HG02981 (cell line): ENCODE data around the gene STK32A.
"Not testable (repeated sequence)": the region's sequence is repeated elsewhere in the genome, so short reads cannot be mapped to it uniquely, and the experiment has no call there.

Source experiments
- ATAC-seq: cut with Tn5 transposase; IDR thresholded peaks from one replicate; pipeline ENCODE4 v1.9.1; 2021; ENCODE audit warnings: mild to moderate bottlenecking, moderate library complexity; ENCODE audit not compliant: unreplicated experiment

The STK32A gene

GRCh38 chr5:147234825-147235635 lies at the start of gene STK32A:
Gene STK32A, plus strand, starts transcription at chr5:147235026. Its CDS starts 4,609 bp downstream, at chr5:147239635.
- no peak for ATAC-seq

GRCh38 chr5:147187099-147187540 lies 47.7 kb upstream of the STK32A start:
- no peak for ATAC-seq

GRCh38 chr5:147188200-147189108 lies 46.4 kb upstream of the STK32A start:
- peak; percentile 90 for ATAC-seq

DNA sequence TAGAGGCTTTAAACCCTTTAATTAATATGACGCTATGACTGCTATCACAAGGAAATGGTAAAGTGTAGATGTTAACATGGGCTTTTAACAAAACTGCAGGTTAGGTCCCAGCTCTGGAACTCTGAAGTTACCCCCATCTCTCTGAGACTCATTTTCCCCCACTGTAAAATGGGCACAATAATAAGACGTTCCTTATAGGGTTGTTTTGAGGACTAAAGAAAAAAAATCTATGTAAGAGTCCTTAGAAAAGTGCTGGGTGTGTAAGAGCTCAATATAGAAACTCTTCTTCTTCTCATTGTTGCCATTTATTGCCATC lies 45.8 kb upstream of the STK32A start:
- no peak for ATAC-seq

- no peak for ATAC-seq
Observed at GRCh38 chr5:147190331-147190730, 44.5 kb upstream of the STK32A start.

DNA sequence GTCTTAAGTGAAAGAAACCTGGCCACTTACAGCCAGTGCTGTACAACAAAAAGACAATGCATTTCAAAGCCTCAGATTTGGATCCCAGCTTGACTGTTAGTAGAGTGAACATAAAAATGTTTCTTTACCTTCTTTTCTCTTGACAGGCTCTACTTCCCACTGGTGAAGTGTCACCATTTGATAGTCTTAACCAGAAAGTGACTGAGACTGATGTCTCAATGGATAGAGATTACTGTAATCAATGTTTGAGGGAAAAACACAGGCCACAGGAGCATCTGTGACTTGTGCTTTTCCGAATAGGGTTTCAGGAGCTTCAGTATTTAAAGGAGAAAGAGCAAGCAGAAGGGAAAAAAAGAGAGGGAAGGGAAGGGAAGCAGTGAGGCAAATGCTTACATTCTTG lies 41.7 kb upstream of the STK32A start:
- ATAC-seq, result no peak

DNA sequence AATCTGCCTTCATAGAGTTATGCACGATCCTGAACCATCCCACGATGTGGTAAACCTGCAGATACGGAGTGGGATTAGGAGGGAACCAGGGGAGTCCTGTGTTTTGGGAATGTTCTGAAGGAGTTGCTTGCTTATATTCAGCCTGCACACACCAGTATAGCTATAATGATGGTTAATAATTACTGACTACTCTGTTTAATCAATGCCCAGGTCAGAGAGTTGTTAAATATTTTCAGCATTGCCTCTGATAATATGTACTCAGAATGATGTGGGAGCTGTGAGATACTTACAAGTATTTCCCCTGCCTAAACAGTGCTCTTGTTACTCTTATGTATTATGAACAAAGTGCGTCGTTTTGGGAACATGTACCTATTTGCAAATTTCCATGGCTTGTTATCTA lies 34.8 kb upstream of the STK32A start:
- ATAC-seq, result no peak

- ATAC-seq, result no peak
Observed at GRCh38 chr5:147203213-147203612, 31.6 kb upstream of the STK32A start.

GRCh38 chr5:147204576-147204975 lies 30.2 kb upstream of the STK32A start:
- ATAC-seq, result no peak

GRCh38 chr5:147208134-147208533 lies 26.7 kb upstream of the STK32A start:
- ATAC-seq, result no peak

DNA sequence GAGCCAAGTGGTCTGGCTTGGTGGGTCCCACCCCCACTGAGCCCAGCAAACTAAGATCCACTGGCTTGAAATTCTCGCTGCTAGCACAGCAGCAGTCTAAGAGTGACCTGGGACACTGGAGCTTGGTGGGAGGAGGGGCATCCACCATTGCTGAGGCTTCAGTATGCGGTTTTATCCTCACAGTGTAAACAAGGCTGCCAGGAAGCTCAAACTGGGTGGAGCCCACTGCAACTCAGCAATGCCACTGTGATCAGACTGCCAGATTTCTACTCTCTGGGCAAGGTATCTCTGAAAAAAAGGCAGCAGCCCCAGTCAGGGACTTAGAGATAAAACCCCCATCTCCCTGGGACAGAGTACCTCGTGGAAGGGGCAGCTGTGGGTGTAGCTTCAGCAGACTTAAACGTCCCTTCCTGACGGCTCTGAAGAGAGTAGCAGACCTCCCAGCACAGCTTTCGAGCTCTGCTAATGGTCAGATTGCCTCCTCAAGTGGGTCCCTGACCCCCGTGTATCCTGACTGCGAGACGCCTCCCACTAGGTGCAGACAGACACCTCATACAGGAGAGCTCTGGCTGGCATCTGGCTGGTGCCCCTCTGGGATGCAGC lies 18.2 kb upstream of the STK32A start:
- no peak for ATAC-seq

- ATAC-seq, result no peak
Observed at GRCh38 chr5:147223343-147223742, 11.5 kb upstream of the STK32A start.

- peak; percentile 66 for ATAC-seq
Observed at GRCh38 chr5:147223948-147224791, 10.7 kb upstream of the STK32A start.

- no peak for ATAC-seq
Observed at GRCh38 chr5:147225938-147226337, 8.9 kb upstream of the STK32A start.

DNA sequence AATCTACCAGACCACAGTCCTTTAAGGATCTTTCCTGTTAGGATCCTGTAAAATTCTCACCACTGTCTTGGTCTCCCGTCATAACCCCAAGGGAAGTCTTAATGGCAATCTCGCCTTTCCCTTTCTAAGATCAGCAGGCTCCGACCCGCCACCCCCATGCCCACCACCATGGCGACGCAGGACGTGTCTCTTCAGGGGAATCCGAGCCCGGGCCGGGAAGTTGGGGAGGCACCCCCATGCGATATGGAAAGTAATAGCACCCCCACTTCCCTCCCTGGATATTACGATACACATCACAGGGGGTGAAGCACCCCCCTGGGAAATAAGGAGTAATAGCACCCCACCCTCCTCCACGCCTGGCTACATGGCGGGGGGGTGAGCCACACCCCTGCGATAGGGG lies 8.3 kb upstream of the STK32A start:
- no peak for ATAC-seq

GRCh38 chr5:147234239-147234824 lies 494 bp upstream of the STK32A start:
- no peak for ATAC-seq

DNA sequence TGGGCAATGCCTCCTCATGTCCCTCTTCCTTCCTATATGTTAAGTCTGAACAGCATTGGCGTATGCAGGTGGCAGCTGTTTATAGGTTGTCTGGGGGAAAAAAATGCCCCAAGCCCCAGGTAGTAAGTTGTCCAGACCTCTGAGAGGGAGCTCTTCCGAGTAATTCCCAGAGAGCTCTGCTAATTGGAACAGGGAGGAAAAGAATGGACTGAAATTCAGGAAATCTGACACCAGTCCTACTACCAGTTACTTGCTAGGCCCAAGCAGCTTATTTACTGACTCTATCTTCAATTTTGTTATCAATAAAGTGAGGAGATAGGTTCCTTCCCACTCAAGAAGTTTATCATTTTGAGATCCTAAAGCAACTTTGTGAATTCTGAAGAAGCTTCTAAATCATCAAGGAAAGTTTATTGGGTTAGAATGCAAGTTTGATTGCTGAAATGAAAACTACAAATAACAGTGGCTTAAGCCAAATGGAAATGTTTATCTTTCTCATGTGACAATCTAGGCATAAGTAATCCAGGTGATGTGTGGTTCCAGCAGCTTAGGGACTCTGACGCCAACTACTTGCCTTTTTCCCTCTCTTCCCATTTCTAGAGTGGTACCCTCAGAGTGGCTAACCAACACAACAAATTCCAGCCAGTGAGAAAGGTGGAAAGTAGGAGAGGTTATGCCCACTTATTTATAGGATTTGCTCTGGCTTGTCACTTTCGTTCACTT lies 5.6 kb downstream of the STK32A start:
- ATAC-seq, result no peak

GRCh38 chr5:147243238-147243637 lies 8.4 kb downstream of the STK32A start:
- ATAC-seq, result not testable (repeated sequence)

- no peak for ATAC-seq
Observed at GRCh38 chr5:147245381-147246165, 10.7 kb downstream of the STK32A start.
